Activated CD4-positive, alpha-beta T cell treated with anti-CD3 and anti-CD28 coated beads, Interleukin-2, amount 50 U/mL, for 48 hours (primary cell): ENCODE data around the gene NFYC.
"Not testable (repeated sequence)": the region's sequence is repeated elsewhere in the genome, so short reads cannot be mapped to it uniquely, and the experiment has no call there.

ENCODE experiments used
- DNase-seq, 2 experiments: peaks; one replicate each; pipeline ENCODE4 v3.0.0-alpha.2; 2020

NFYC gene

GRCh38 chr1:40665335-40666171, 26.0 kb upstream of the NFYC start, which contains the start of gene RIMS3:
RIMS3 (minus strand) TSS chr1:40665682; CDS start chr1:40641925, 23,757 bp downstream.
- peak; percentile 83 to 85 for DNase-seq

GRCh38 chr1:40668769-40669525, 22.6 kb upstream of the NFYC start:
- DNase-seq, result peak; percentile 92 to 93

GRCh38 chr1:40673452-40673851, 18.1 kb upstream of the NFYC start:
- no peak for DNase-seq

GRCh38 chr1:40676501-40676900, 15.0 kb upstream of the NFYC start:
- no peak for DNase-seq

- no peak for DNase-seq
These were observed 12.1 kb upstream of the NFYC start for GRCh38 chr1:40679165-40679953.

- DNase-seq, result no peak
These were observed 6.8 kb upstream of the NFYC start for GRCh38 chr1:40684669-40685068.

GRCh38 chr1:40687059-40687458, 4.4 kb upstream of the NFYC start:
- no peak for DNase-seq

GRCh38 chr1:40687661-40688060, 3.8 kb upstream of the NFYC start:
- DNase-seq, result no peak

- no peak for DNase-seq
These were observed 1.8 kb upstream of the NFYC start for GRCh38 chr1:40689737-40690136.

GRCh38 chr1:40690771-40691537, 550 bp upstream of the NFYC start:
- no peak for DNase-seq

GRCh38 chr1:40692429-40692895, 958 bp downstream of the NFYC start:
- no peak for DNase-seq

- DNase-seq, result no peak
These were observed 1.9 kb downstream of the NFYC start for GRCh38 chr1:40693425-40693824.

- DNase-seq, result no peak
These were observed 2.9 kb downstream of the NFYC start for GRCh38 chr1:40694353-40694874.

GRCh38 chr1:40696294-40696693, 4.8 kb downstream of the NFYC start:
- no peak for DNase-seq

- DNase-seq, result no peak
These were observed 5.9 kb downstream of the NFYC start for GRCh38 chr1:40697436-40697835.

- no peak for DNase-seq
These were observed 8.3 kb downstream of the NFYC start for GRCh38 chr1:40699787-40700186.

- no peak for DNase-seq
These were observed 10.2 kb downstream of the NFYC start for GRCh38 chr1:40701684-40702083.

- not testable (repeated sequence) for DNase-seq
These were observed 11.3 kb downstream of the NFYC start for GRCh38 chr1:40702810-40703209.

- DNase-seq, result no peak
These were observed 11.8 kb downstream of the NFYC start for GRCh38 chr1:40703316-40703715.

GRCh38 chr1:40704817-40705733, 13.6 kb downstream of the NFYC start:
- DNase-seq, result no peak

- DNase-seq, result no peak
These were observed 15.1 kb downstream of the NFYC start for GRCh38 chr1:40706626-40707025.
